ENCODE measurements around the gene IMMP2L.
"Not testable (repeated sequence)": the region's sequence is repeated elsewhere in the genome, so short reads cannot be mapped to it uniquely, and the experiment has no call there.

GRCh38 chr7:110936665-110937064 lies 625.6 kb downstream of the IMMP2L start:
- TF ChIP-seq, protein P1, sequence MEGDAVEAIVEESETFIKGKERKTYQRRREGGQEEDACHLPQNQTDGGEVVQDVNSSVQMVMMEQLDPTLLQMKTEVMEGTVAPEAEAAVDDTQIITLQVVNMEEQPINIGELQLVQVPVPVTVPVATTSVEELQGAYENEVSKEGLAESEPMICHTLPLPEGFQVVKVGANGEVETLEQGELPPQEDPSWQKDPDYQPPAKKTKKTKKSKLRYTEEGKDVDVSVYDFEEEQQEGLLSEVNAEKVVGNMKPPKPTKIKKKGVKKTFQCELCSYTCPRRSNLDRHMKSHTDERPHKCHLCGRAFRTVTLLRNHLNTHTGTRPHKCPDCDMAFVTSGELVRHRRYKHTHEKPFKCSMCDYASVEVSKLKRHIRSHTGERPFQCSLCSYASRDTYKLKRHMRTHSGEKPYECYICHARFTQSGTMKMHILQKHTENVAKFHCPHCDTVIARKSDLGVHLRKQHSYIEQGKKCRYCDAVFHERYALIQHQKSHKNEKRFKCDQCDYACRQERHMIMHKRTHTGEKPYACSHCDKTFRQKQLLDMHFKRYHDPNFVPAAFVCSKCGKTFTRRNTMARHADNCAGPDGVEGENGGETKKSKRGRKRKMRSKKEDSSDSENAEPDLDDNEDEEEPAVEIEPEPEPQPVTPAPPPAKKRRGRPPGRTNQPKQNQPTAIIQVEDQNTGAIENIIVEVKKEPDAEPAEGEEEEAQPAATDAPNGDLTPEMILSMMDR (IDR thresholded peaks at IDR 0.05) = not testable (repeated sequence)
- TF ChIP-seq POLR2A (IDR thresholded peaks at IDR 0.05) = not testable (repeated sequence)

Measured in uterus (tissue), 2 donors.